ENCODE results near the gene DPM3.
A peak's percentile ranks its signal among the peaks of the same experiment; 100 is the strongest.
"Not testable (repeated sequence)": the region's sequence is repeated elsewhere in the genome, so short reads cannot be mapped to it uniquely, and the experiment has no call there.

The DPM3 gene

GRCh38 chr1:155167166-155168104, 27.1 kb upstream of the DPM3 start:
- no peaks in the 10 kb centered on the region for H4K20me1 ChIP-seq (ENCODE audit: insufficient read depth, low read length)
- peak overlapping the region; percentile 60 for H3K9ac ChIP-seq (ENCODE audit: low read length)
- peak overlapping the region; percentile 77; the same call in 1 of the 2 replicates for H2AFZ ChIP-seq (ENCODE audit: low read depth, low read length)
- peak overlapping the region; percentile 77 for H3K4me3 ChIP-seq (ENCODE audit: low read length)
- H3K79me2 ChIP-seq (ENCODE audit: low read length): peaks cover 9% of the 10 kb centered on the region
- H3K27ac ChIP-seq (ENCODE audit: low read length): peak overlapping the region; percentile 22
- H3K4me2 ChIP-seq (ENCODE audit: low read length): peak overlapping the region; percentile 95
- no peaks in the 10 kb centered on the region for H3K27me3 ChIP-seq (ENCODE audit: low read depth, low read length)
- H3K4me1 ChIP-seq (ENCODE audit: low read length): peaks cover 17% of the 10 kb centered on the region
- no peaks in the 10 kb centered on the region for H3K9me3 ChIP-seq (ENCODE audit: insufficient read depth, low read length)
- TF ChIP-seq EZH2phosphoT487 (IDR thresholded peaks at IDR 0.05; ENCODE audit: low read depth) (no peak), CTCF (IDR thresholded peaks at IDR 0.05; ENCODE audit: low read depth, low read length) (peak; percentile 99)
- peaks cover 15% of the 10 kb centered on the region for H3K36me3 ChIP-seq (replicated peaks; ENCODE audit: low read depth, low read length)

GRCh38 chr1:155166471-155167165, 26.3 kb upstream of the DPM3 start:
- H3K9ac ChIP-seq (ENCODE audit: low read length): peak overlapping the region; percentile 41; the same call in 1 of the 2 replicates
- H2AFZ ChIP-seq (ENCODE audit: low read depth, low read length): peak overlapping the region; percentile 53; the same call in 1 of the 2 replicates
- no peaks in the 10 kb centered on the region for H3K9me3 ChIP-seq (ENCODE audit: insufficient read depth, low read length)
- H3K79me2 ChIP-seq (ENCODE audit: low read length): peaks cover 3% of the 10 kb centered on the region; the same call in 1 of the 2 replicates
- peak overlapping the region; percentile 95 for H3K4me2 ChIP-seq (ENCODE audit: low read length)
- peaks cover 10% of the 10 kb centered on the region for H3K4me1 ChIP-seq (ENCODE audit: low read length)
- TF ChIP-seq EZH2phosphoT487 (IDR thresholded peaks at IDR 0.05; ENCODE audit: low read depth) (no peak), CTCF (IDR thresholded peaks at IDR 0.05; ENCODE audit: low read depth, low read length) (no peak)
- no peaks in the 10 kb centered on the region for H3K27me3 ChIP-seq (ENCODE audit: low read depth, low read length)
- H3K27ac ChIP-seq (ENCODE audit: low read length): no peak overlapping the region
- H3K4me3 ChIP-seq (ENCODE audit: low read length): peak overlapping the region; percentile 77
- peaks cover 15% of the 10 kb centered on the region for H3K36me3 ChIP-seq (replicated peaks; ENCODE audit: low read depth, low read length)
- no peaks in the 10 kb centered on the region for H4K20me1 ChIP-seq (ENCODE audit: insufficient read depth, low read length)

GRCh38 chr1:155166051-155166470, 25.7 kb upstream of the DPM3 start:
- no peak overlapping the region for H3K9ac ChIP-seq (ENCODE audit: low read length)
- H3K79me2 ChIP-seq (ENCODE audit: low read length): no peaks in the 10 kb centered on the region
- no peak overlapping the region for H2AFZ ChIP-seq (ENCODE audit: low read depth, low read length)
- H3K4me3 ChIP-seq (ENCODE audit: low read length): peak overlapping the region; percentile 38; the same call in 1 of the 2 replicates
- H3K4me2 ChIP-seq (ENCODE audit: low read length): peak overlapping the region; percentile 95
- TF ChIP-seq CTCF (IDR thresholded peaks at IDR 0.05; ENCODE audit: low read depth, low read length) (no peak), EZH2phosphoT487 (IDR thresholded peaks at IDR 0.05; ENCODE audit: low read depth) (no peak)
- H3K27ac ChIP-seq (ENCODE audit: low read length): no peak overlapping the region
- H3K4me1 ChIP-seq (ENCODE audit: low read length): peaks cover 10% of the 10 kb centered on the region
- H3K9me3 ChIP-seq (ENCODE audit: insufficient read depth, low read length): no peaks in the 10 kb centered on the region
- no peaks in the 10 kb centered on the region for H3K27me3 ChIP-seq (ENCODE audit: low read depth, low read length)
- H4K20me1 ChIP-seq (ENCODE audit: insufficient read depth, low read length): no peaks in the 10 kb centered on the region
- H3K36me3 ChIP-seq (replicated peaks; ENCODE audit: low read depth, low read length): peaks cover 15% of the 10 kb centered on the region

GRCh38 chr1:155164625-155165024, 24.3 kb upstream of the DPM3 start:
- Histone ChIP-seq H3K36me3 (replicated peaks; ENCODE audit: low read depth, low read length) (peaks cover 11% of the 10 kb centered on the region), H3K4me1 (ENCODE audit: low read length) (peaks cover 10% of the 10 kb centered on the region)
- H3K4me3 ChIP-seq (ENCODE audit: low read length); H3K9ac ChIP-seq (ENCODE audit: low read length); H2AFZ ChIP-seq (ENCODE audit: low read depth, low read length); H3K27me3 ChIP-seq (ENCODE audit: low read depth, low read length); H3K27ac ChIP-seq (ENCODE audit: low read length); H4K20me1 ChIP-seq (ENCODE audit: insufficient read depth, low read length); H3K4me2 ChIP-seq (ENCODE audit: low read length); H3K79me2 ChIP-seq (ENCODE audit: low read length); H3K9me3 ChIP-seq (ENCODE audit: insufficient read depth, low read length): not testable (repeated sequence)

- H3K9me3 ChIP-seq (ENCODE audit: insufficient read depth, low read length); H3K27ac ChIP-seq (ENCODE audit: low read length); H3K27me3 ChIP-seq (ENCODE audit: low read depth, low read length); H3K9ac ChIP-seq (ENCODE audit: low read length); H4K20me1 ChIP-seq (ENCODE audit: insufficient read depth, low read length); H3K79me2 ChIP-seq (ENCODE audit: low read length); H3K4me3 ChIP-seq (ENCODE audit: low read length); H2AFZ ChIP-seq (ENCODE audit: low read depth, low read length); H3K4me2 ChIP-seq (ENCODE audit: low read length); H3K36me3 ChIP-seq (replicated peaks; ENCODE audit: low read depth, low read length): not testable (repeated sequence)
- H3K4me1 ChIP-seq (ENCODE audit: low read length): peaks cover 10% of the 10 kb centered on the region
Measured at GRCh38 chr1:155163785-155164184, 23.5 kb upstream of the DPM3 start.

- not testable (repeated sequence) for H3K9ac ChIP-seq (ENCODE audit: low read length); H3K36me3 ChIP-seq (replicated peaks; ENCODE audit: low read depth, low read length); H3K27ac ChIP-seq (ENCODE audit: low read length); H3K4me2 ChIP-seq (ENCODE audit: low read length); H3K4me3 ChIP-seq (ENCODE audit: low read length); H3K27me3 ChIP-seq (ENCODE audit: low read depth, low read length); H3K79me2 ChIP-seq (ENCODE audit: low read length); H3K4me1 ChIP-seq (ENCODE audit: low read length); H3K9me3 ChIP-seq (ENCODE audit: insufficient read depth, low read length); H4K20me1 ChIP-seq (ENCODE audit: insufficient read depth, low read length); H2AFZ ChIP-seq (ENCODE audit: low read depth, low read length)
Measured at GRCh38 chr1:155162631-155163030, 22.3 kb upstream of the DPM3 start.
